GM11168 (cell line): Measurements from ENCODE around the gene FBXL20.
"Not testable (repeated sequence)": the region's sequence is repeated elsewhere in the genome, so short reads cannot be mapped to it uniquely, and the experiment has no call there.

Source experiments
- in situ Hi-C: fragments of 300-500 bp; cut with MboI; formaldehyde crosslinking; loops from one replicate; pipeline ENCODE4 v1.12.0; 2022; ENCODE audit warnings: low sequenced_read_pairs; ENCODE audit not compliant: unreplicated experiment

The FBXL20 gene

DNA sequence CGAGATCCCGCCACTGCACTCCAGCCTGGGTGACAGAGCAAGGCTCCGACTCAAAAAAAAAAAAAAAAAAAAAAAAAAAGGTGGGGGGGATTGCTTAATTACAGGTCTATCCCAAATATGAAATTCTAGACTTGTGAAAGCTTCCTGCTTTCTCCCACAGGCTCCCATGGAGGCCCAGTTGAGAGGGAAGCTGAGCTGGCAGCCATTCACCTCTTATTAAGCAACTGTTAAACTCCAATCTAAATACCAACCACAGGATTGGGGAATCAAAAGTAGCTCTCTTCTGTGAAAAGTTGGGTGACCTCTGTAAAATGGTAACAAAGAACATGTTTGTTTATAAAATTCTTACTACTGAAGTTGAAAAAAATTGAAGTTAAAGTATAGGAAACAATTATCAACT, 129.9 kb downstream of the FBXL20 start:
- in situ Hi-C loops = no loop called here

GRCh38 chr17:39270923-39271322, 130.5 kb downstream of the FBXL20 start:
- in situ Hi-C loops = no loop called here

- in situ Hi-C loops = loop anchor here (10.0 kb wide), 1 partner anchor 121 kb away; no protein-coding TSS in a partner anchor
Observed at GRCh38 chr17:39264119-39264518, 137.3 kb downstream of the FBXL20 start.

DNA sequence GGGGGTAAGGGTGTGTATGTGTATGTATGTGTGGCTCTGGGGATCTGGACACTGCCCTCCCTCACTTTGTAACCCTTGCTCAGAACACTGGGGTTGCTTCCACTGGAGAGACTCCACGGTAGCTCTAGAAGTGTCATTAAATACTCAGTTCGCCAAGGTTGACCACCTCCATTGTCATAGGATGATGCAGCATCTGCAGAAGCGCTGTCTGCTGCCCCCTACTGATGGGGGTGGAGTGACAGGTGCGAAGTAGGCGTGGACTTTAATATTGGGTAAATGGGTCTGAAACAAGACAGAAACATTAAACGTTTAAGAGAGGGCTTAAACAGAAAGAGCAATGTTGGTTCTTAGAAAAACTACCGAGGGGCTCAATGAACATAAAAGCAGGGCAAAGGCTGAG, 140.1 kb downstream of the FBXL20 start:
- in situ Hi-C loops = loop anchor here (10.0 kb wide), 1 partner anchor 124 kb away; no protein-coding TSS in a partner anchor

- in situ Hi-C loops = no loop called here
Observed at GRCh38 chr17:39252788-39253460, 148.5 kb downstream of the FBXL20 start.

DNA sequence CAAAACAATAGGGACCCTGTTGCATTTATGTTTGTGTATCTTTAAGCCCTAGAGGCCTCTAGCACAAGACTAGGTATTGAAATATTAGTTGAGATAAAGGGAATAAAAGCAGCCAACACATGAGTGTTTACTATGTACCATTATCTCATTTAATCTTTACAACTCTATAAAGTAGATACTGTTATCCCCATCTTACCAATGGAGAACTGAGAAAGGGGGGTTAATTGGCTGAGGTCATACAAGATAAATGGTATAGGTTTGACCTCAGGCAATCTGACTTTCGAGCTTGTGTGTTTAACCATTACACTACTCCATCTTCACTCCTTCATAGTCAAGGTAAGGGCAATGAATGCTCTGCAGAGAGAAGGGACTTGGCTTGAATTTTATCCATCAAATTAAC, 149.4 kb downstream of the FBXL20 start:
- in situ Hi-C loops = no loop called here

GRCh38 chr17:39250076-39250475, 151.3 kb downstream of the FBXL20 start:
- in situ Hi-C loops = not testable (repeated sequence)

DNA sequence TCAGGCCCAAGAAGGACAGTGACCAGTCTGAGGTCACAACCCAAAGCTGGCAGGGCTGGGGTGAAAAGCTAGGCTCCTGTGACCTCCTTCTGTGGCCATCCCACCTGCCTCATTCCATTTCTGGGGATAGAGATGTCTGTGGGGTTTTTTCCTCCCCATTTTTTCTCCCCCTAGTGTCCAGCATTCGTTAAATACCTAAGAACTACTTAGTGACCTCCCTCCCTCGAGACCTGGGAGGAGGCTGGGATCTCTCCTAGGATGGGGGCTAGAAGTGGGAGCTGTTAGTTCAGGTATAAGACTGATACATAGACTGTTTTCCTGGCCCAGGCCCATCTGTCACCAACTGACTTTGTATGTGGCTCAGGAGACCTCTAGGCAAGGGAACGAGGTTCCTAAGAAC, 155.2 kb downstream of the FBXL20 start:
- in situ Hi-C loops = no loop called here

DNA sequence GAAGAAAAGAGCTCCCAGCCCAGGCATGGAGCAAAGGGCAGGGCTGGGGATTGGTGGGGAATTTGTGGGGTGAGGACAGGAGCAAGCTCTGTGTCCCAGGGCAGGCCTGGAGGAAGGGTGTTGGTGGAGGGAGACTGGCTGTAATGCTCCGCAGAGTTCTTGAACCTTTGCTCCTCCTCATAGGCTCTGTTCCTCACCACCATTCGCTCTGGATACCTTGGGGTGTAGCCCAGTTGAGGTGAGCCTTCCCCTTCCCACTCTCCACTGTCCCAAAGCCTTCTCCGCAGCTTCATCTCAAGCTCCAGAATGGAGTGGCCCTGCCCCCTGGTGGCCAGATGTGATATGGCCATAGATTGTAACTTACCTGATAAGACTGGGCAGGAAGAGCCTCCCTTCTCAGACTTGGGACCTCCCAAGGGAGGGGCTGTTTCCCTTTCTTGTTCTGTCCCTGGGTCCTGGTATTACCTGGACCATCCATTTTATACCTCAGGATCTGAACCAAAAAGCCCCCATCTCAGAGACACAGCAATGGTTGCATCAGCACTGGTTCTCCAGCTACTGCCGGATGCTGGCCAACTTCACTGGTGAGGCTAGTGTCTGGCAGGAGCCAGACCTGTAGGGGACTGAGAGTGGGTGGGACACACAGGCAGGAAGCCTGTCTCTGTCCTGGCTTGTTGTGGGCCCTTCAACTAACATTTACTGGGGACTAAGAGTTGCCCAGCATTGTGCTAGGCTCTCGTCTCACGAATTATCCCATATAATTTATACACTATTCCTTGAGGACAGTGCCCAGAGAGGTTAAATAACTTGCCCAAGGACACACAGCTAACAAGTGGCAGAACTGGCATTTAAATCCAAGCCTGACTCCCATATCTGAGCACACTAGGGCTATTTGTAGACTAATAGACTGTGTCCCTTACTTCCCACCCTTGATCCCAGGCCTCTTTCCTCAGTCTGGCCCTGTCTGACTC, 156.5 kb downstream of the FBXL20 start:
- in situ Hi-C loops = loop anchor here (5.0 kb wide), 1 partner anchor 38 kb away; no protein-coding TSS in a partner anchor

GRCh38 chr17:39244016-39244599, 157.3 kb downstream of the FBXL20 start:
- in situ Hi-C loops = loop anchor here (5.0 kb wide), 1 partner anchor 37 kb away; no protein-coding TSS in a partner anchor

DNA sequence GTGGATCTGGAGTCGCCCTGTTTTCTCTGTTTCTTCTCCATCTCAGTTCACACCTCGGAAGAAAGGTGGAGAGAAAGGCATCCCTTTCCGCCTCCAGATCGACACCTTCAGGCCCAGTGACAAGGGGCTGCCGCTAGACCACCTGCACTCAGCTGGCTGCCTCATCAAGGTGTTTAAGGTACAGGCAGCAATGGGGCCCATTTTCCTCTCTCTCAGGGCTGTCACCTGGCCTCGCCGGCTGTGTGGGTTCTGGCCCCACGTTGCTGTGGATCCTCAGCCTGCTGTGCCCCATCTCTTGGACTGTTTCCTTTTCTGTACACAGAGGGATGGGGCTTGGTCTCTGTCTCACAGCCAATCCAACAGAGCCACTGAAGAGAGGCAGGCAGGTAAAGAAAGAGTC, 158.3 kb downstream of the FBXL20 start:
- in situ Hi-C loops = loop anchor here (5.0 kb wide), 1 partner anchor 36 kb away; no protein-coding TSS in a partner anchor

GRCh38 chr17:39240631-39241030, 160.8 kb downstream of the FBXL20 start:
- in situ Hi-C loops = loop anchor here (5.0 kb wide), 1 partner anchor 33 kb away; no protein-coding TSS in a partner anchor

- in situ Hi-C loops = loop anchor here (5.0 kb wide), 1 partner anchor 32 kb away; no protein-coding TSS in a partner anchor
Observed at GRCh38 chr17:39239640-39240314, 161.6 kb downstream of the FBXL20 start.

- in situ Hi-C loops = no loop called here
Observed at GRCh38 chr17:39238311-39238972, 163.0 kb downstream of the FBXL20 start.

- in situ Hi-C loops = no loop called here
Observed at GRCh38 chr17:39237586-39237985, 163.8 kb downstream of the FBXL20 start.

DNA sequence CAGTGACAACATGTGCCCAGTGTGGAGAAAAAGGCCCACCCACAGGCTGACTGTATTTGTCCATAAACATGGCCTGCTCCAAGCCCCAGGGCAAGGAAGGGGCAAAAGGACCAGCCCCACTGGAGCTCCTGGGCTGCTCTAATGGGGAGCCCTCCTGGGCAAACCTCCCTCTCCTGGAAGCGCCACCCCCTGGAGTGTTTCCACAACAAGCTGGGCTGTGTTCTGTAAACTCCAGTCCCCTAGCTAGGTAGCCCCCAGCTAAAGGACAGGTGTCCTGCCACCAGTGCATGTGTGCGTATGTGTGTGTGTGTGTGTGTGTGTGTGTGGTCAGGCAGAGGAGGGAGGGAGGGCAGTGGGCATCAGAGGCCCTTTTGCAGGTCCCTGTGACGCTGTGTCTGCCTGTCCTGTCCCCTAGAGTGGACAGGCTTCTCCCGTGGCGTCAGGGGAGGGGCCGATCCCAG, 164.4 kb downstream of the FBXL20 start:
- in situ Hi-C loops = no loop called here

- in situ Hi-C loops = no loop called here
Observed at GRCh38 chr17:39236450-39236927, 164.9 kb downstream of the FBXL20 start.

DNA sequence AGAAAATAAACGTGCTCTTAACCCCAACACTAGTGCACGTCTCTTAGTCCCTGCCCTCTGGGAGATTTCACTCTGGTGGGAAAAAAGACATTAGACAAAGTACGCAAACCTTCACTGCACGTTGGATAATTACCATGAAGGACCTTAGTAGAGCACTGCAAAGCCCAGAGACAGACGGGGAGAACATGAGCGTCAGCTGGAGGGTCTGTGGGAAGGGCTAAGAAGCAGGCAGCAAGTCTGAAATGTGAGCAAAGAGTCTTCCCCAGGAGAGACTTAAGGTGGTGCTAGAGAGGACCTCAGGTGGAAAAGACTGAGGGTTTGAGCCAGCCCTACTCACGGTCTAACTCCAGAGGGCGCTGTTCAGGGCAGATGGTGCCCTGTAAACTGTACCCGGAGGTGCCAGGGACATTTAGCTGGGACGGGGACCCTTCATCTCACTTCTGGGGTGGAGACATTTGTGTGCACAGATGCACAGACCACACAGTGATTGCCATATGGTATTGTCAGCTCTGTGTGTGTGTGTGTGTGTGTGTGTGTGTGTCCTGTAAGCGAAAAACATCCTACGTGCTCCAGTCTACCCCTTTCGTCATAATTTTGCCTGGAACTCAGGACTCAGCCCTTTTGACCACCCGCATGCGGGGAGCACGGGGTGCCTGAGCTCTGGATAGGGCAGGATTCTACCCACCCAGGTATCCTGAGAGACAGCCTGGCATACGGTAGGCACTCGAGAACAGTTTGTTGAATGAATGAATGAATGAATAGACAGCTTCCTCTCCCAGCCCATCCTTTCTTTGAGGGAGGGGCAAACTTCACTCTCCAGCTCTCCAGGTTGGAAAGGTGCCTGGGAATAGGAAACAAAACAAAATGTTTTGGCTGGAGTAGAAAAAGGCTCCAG, 165.6 kb downstream of the FBXL20 start:
- in situ Hi-C loops = no loop called here
